ENCODE measurements around the gene TRIM21. TPM values are rescaled to one million over a fixed set of nuclear protein-coding genes. Genes with fewer than 3 reads are reported as not detected.

TRIM21 gene
- total RNA-seq, 2 donors from 2014 or later = 11.5 to 17.0 TPM

DNA sequence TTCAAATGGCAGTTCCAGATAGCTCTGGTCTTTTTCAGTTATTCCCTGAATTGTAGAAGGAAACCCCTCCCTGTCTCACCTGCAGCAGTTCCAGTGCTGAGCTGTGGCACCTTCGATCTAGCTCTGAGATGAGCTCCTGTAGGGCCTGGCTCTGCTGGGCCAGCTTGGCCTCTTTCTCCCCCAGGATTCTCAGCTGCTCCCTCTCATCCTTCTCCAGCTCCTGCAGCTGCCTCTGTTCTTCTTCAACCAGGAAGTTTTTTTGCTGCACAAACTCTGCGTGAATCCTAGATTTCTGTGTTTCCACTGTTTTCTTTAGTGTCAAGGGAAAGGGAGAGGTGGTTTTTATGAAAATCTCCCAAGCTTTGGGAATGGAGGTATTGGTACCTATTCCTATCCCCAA, 5.3 kb downstream of the TRIM21 start:
- no peak overlapping the region for H3K4me3 ChIP-seq
- TF ChIP-seq POLR2A (IDR thresholded peaks at IDR 0.05) (no peak), POLR2AphosphoS5 (IDR thresholded peaks at IDR 0.05) (no peak)
- TF ChIP-seq, protein P1, sequence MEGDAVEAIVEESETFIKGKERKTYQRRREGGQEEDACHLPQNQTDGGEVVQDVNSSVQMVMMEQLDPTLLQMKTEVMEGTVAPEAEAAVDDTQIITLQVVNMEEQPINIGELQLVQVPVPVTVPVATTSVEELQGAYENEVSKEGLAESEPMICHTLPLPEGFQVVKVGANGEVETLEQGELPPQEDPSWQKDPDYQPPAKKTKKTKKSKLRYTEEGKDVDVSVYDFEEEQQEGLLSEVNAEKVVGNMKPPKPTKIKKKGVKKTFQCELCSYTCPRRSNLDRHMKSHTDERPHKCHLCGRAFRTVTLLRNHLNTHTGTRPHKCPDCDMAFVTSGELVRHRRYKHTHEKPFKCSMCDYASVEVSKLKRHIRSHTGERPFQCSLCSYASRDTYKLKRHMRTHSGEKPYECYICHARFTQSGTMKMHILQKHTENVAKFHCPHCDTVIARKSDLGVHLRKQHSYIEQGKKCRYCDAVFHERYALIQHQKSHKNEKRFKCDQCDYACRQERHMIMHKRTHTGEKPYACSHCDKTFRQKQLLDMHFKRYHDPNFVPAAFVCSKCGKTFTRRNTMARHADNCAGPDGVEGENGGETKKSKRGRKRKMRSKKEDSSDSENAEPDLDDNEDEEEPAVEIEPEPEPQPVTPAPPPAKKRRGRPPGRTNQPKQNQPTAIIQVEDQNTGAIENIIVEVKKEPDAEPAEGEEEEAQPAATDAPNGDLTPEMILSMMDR (IDR thresholded peaks at IDR 0.05) = no peak
- H3K9me3 ChIP-seq = no peaks in the 10 kb centered on the region
- peaks cover 0 to 14% of the 10 kb centered on the region in 2 donors for H3K36me3 ChIP-seq
- intact Hi-C loops (cut with DNase I) = no loop called here
- H3K27me3 ChIP-seq (replicated peaks; ENCODE audit: insufficient read depth) = no peaks in the 10 kb centered on the region
- H3K27ac ChIP-seq = no peak overlapping the region
- 96% methylated on average over 2 of the region's 2 CpGs for WGBS
- no peaks in the 10 kb centered on the region for H3K4me1 ChIP-seq (replicated peaks)
- DNase-seq (ENCODE audit: low spot score) = no peak

DNA sequence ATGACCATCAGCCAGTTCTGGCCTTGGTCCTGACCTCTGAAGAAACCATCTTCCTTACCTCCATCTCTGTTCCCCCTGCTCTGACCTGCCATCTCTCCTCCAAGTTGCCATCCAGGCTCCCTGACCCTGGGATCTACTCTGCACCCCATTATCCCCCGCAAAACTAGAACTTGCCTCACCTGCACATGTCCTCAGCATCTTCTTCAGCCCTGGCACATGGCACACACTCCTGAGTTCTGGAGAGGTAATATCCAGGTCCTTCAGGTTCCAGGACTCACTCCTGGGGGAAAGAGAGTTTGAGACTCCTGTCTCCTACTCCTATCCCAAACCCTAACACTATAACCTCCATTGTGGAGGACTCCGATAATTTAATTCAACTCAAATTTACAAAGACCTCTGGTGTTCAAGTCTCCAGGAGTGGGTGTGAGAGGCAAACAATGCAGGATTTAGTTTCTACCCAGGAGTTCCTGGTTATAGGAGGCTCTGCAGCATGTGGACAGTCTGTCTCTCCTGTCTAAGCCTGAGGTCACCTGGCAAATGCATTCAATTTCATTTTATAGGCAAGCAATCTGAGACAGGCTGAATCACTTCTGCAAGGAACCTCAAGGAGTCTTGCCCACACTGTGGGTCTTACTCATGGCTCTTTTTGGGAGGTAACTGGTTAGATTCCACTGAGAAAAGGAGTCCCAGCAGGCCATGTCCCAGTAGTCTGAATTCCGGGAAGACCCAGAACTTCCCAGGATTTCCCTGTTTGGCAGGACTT, 7.3 kb downstream of the TRIM21 start:
- Histone ChIP-seq H3K36me3 (peaks cover 0 to 14% of the 10 kb centered on the region in 2 donors), H3K9me3 (no peaks in the 10 kb centered on the region), H3K27me3 (replicated peaks; ENCODE audit: insufficient read depth) (no peaks in the 10 kb centered on the region), H3K4me1 (replicated peaks) (no peaks in the 10 kb centered on the region), H3K4me3 (no peak overlapping the region), H3K27ac (no peak overlapping the region)
- intact Hi-C loops (cut with DNase I) = no loop called here
- WGBS = 90% methylated on average over 3 of the region's 3 CpGs
- TF ChIP-seq POLR2A (IDR thresholded peaks at IDR 0.05) = no peak
- TF ChIP-seq, protein P1 (IDR thresholded peaks at IDR 0.05) = no peak
- TF ChIP-seq POLR2AphosphoS5 (IDR thresholded peaks at IDR 0.05) = no peak
- no peak for DNase-seq (ENCODE audit: low spot score)

DNA sequence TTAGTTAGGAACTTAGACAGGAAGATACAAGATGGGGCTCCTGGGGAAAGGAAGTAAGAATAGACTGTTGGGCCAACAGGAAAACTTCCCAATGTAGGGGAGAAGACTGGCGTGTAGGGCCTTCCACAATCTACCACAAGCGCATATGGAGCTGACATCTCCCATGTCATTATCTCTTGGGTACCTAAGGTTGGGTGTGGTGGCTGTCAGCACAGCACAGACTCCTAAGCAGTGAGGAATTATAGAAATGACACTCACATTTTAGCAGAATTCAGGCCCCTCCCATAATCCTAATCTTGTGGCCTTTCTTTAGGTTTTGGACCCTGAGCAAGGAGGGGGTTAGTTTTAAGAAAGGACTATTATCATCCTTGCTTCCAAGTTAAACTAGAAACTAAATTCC, 11.6 kb downstream of the TRIM21 start:
- H3K36me3 ChIP-seq = peaks cover 0 to 6% of the 10 kb centered on the region in 2 donors
- intact Hi-C loops (cut with DNase I) = no loop called here
- H3K27me3 ChIP-seq (replicated peaks; ENCODE audit: insufficient read depth) = no peaks in the 10 kb centered on the region
- no peaks in the 10 kb centered on the region for H3K9me3 ChIP-seq
- TF ChIP-seq, protein P1 (IDR thresholded peaks at IDR 0.05) = no peak
- TF ChIP-seq POLR2A (IDR thresholded peaks at IDR 0.05) = no peak
- TF ChIP-seq POLR2AphosphoS5 (IDR thresholded peaks at IDR 0.05) = no peak
- H3K4me1 ChIP-seq (replicated peaks) = no peaks in the 10 kb centered on the region
- WGBS = 90% methylated on average over 2 of the region's 2 CpGs
- H3K4me3 ChIP-seq = no peak overlapping the region
- DNase-seq (ENCODE audit: low spot score) = no peak
- H3K27ac ChIP-seq = no peak overlapping the region

DNA sequence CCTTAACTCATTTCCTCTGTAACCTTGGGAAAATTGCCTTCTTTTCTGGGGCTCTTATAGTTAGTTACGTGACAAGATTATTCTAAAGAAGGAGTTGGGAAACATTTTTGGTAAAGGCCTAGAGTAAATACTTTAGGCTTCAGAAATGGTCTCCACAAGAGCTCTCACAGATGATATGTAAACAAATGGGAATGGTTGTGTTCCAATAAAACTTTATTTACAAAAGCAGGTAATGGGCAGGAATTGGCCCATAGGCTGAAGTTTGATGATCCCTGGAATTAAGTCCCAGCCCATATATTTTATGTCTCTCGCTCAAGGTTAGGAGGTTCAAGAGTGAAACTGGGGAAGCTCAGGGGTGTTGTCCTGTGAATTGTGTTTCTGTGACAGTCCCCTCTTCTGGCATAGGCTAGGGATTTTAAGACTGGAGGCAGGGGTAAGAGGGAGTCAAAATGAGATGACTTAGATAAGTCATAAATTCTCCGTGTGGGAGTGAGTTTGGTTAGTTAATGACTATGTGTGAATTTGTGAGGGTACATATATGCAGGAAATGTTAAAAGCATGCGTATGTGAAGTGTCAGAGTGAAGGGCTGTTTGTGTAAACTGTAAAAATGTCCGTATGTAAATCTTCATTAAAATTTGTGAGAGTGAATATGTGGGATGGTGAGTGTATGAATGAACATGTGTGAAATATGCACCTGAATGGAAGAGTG, 17.9 kb downstream of the TRIM21 start:
- intact Hi-C loops (cut with DNase I) = no loop called here
- 49% methylated on average over 5 of the region's 5 CpGs for WGBS
- H3K9me3 ChIP-seq = no peaks in the 10 kb centered on the region
- no peaks in the 10 kb centered on the region for H3K36me3 ChIP-seq
- TF ChIP-seq POLR2A (IDR thresholded peaks at IDR 0.05) (no peak), POLR2AphosphoS5 (IDR thresholded peaks at IDR 0.05) (no peak)
- TF ChIP-seq, protein P1 (IDR thresholded peaks at IDR 0.05) = no peak
- no peak for DNase-seq (ENCODE audit: low spot score)
- H3K4me3 ChIP-seq = no peak overlapping the region
- H3K27me3 ChIP-seq (replicated peaks; ENCODE audit: insufficient read depth) = no peaks in the 10 kb centered on the region
- H3K27ac ChIP-seq = no peak overlapping the region
- H3K4me1 ChIP-seq (replicated peaks) = no peaks in the 10 kb centered on the region
